HepG2 (cell line): ENCODE results near the gene SLC25A23. TPM values are rescaled to one million over a fixed set of nuclear protein-coding genes. Genes with fewer than 3 reads are reported as not detected.
A peak's percentile ranks its signal among the peaks of the same experiment; 100 is the strongest.

Experiments
- EZH2 ChIP-seq: conservative IDR thresholded peaks from 2 replicates; pipeline ENCODE4 v1.6.1; 2012; ENCODE audit warnings: mild to moderate bottlenecking, low read depth, low read length, moderate library complexity
- HNRNPLL ChIP-seq: fragments of 200-400 bp; formaldehyde crosslinking; IDR thresholded peaks from 2 replicates; pipeline ENCODE4 v1.6.1; 2017; ENCODE audit warnings: mild to moderate bottlenecking, low read depth, low read length; ENCODE audit not compliant: poor library complexity, severe bottlenecking
- MXI1 ChIP-seq: IDR thresholded peaks from 3 replicates; pipeline ENCODE4 v1.6.1; 2012; ENCODE audit warnings: low read depth, low read length, inconsistent platforms, borderline replicate concordance
- TEAD3 ChIP-seq: optimal IDR thresholded peaks from 2 replicates; pipeline ENCODE3; 2016; ENCODE audit warnings: borderline replicate concordance
- ZC3H4 ChIP-seq: sonication (generic); formaldehyde crosslinking; IDR thresholded peaks from 2 replicates; pipeline ENCODE4 v1.4.0; 2020; ENCODE audit warnings: missing genetic modification reagents, borderline replicate concordance
- ZMYM2 ChIP-seq: sonication (generic); formaldehyde crosslinking; IDR thresholded peaks from 2 replicates; pipeline ENCODE4 v1.8.0; 2022; ENCODE audit warnings: mild to moderate bottlenecking, missing genetic modification reagents
- ZNF235 ChIP-seq: sonication (generic); formaldehyde crosslinking; IDR thresholded peaks from 2 replicates; pipeline ENCODE4 v1.8.1; 2023; ENCODE audit warnings: mild to moderate bottlenecking, missing genetic modification reagents, borderline replicate concordance
- ZNF34 ChIP-seq: sonication (generic); formaldehyde crosslinking; IDR thresholded peaks from 2 replicates; pipeline ENCODE4 v1.4.0; 2020; ENCODE audit warnings: mild to moderate bottlenecking, missing genetic modification reagents, borderline replicate concordance
- ZNF570 ChIP-seq: sonication (generic); formaldehyde crosslinking; IDR thresholded peaks from 2 replicates; pipeline ENCODE4 v1.4.0; 2020; ENCODE audit warnings: mild to moderate bottlenecking, missing genetic modification reagents, borderline replicate concordance
- ZNF780A ChIP-seq: sonication (generic); formaldehyde crosslinking; IDR thresholded peaks from 2 replicates; pipeline ENCODE4 v1.8.0; 2022; ENCODE audit warnings: mild to moderate bottlenecking, missing genetic modification reagents, moderate library complexity
- polyA plus RNA-seq, 8 experiments: library from polyadenylated mRNA; depleted of rRNA in 3 of 8; stranded (reverse) in 7 of 8; unstranded in 1 of 8; fragments of >200 nt; fragmentation: Illumina TruSeq in 4 of 8; extraction: Trizol in 4 of 8; gene quantifications; 2 replicates each; pipeline versions ENCODE4 v1.2.1 to v1.2.3, GENCODE V29; 2011 to 2016; ENCODE audit warnings: low read depth in 4 of 8, missing spikeins in 1 of 8, mixed read lengths in 1 of 8; ENCODE audit not compliant: insufficient read depth in 1 of 8
- total RNA-seq, 5 experiments: library from RNA; depleted of rRNA; stranded (reverse); fragments of >200 nt; fragmentation: Illumina TruSeq; extraction: Trizol; gene quantifications; 2 replicates each; pipeline ENCODE4 v1.2.3, GENCODE V29; 2016; ENCODE audit warnings: low read depth in 1 of 5
- TF ChIP-seq, protein P1 (sequence below): sonication (generic); formaldehyde crosslinking; IDR thresholded peaks from 2 replicates; pipeline ENCODE4 v1.5.1; 2020; ENCODE audit warnings: mild to moderate bottlenecking, missing genetic modification reagents, moderate library complexity
- TF ChIP-seq, protein P2 (sequence below): sonication (generic); formaldehyde crosslinking; IDR thresholded peaks from 2 replicates; pipeline ENCODE4 v1.4.0; 2020; ENCODE audit warnings: missing genetic modification reagents
- TF ChIP-seq, protein P3 (sequence below): sonication (generic); formaldehyde crosslinking; IDR thresholded peaks from 2 replicates; pipeline ENCODE4 v1.8.1; 2023; ENCODE audit warnings: mild to moderate bottlenecking, missing genetic modification reagents
- TF ChIP-seq, protein P4 (sequence below): sonication (generic); formaldehyde crosslinking; IDR thresholded peaks from 2 replicates; pipeline ENCODE4 v1.8.1; 2022; ENCODE audit warnings: low read depth, mild to moderate bottlenecking, missing genetic modification reagents
- TF ChIP-seq, protein P5 (sequence below): IDR thresholded peaks from 2 replicates; pipeline ENCODE4 v1.6.1; 2016; ENCODE audit warnings: mild to moderate bottlenecking, missing biosample characterization, missing genetic modification reagents

Gene SLC25A23
- total and polyA plus RNA-seq, 2 of the 13 experiments (the other 11 are each of a cell fraction or from before 2014, with no cell fraction given): 12.4 to 15.2 TPM

DNA sequence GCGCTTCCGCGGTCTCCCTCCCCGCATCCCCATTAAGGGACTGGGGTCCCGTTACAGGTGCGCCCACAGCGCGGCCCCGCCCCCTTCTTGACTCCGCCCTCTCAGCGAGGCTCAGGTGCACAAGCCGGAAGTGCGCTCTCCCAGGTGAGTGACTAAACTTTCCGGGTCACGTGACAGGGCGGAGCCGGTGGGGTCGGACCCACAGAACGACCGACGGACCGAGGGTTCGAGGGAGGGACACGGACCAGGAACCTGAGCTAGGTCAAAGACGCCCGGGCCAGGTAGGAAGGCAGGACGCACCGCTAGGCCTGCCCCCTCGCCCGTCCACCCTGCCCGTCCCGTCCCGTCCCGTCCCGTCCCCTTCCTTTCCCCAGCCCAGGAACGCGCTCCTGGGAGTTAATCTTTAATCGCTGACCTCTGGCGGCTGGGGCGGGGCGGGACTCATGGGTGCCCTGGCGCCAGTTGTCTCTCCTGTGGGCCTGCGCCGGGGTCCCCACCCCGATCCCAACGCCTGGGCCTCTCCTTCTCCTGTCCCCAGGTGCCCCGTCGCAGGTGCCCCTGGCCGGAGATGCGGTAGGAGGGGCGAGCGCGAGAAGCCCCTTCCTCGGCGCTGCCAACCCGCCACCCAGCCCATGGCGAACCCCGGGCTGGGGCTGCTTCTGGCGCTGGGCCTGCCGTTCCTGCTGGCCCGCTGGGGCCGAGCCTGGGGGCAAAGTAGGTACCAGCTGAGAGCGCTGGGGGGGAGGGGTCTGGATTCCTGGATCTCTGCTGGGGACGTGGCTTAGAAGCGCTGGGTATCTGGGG lies 4.7 kb upstream of the SLC25A23 start, which contains the start of gene CRB3 (continued):
- TF ChIP-seq, protein P1, sequence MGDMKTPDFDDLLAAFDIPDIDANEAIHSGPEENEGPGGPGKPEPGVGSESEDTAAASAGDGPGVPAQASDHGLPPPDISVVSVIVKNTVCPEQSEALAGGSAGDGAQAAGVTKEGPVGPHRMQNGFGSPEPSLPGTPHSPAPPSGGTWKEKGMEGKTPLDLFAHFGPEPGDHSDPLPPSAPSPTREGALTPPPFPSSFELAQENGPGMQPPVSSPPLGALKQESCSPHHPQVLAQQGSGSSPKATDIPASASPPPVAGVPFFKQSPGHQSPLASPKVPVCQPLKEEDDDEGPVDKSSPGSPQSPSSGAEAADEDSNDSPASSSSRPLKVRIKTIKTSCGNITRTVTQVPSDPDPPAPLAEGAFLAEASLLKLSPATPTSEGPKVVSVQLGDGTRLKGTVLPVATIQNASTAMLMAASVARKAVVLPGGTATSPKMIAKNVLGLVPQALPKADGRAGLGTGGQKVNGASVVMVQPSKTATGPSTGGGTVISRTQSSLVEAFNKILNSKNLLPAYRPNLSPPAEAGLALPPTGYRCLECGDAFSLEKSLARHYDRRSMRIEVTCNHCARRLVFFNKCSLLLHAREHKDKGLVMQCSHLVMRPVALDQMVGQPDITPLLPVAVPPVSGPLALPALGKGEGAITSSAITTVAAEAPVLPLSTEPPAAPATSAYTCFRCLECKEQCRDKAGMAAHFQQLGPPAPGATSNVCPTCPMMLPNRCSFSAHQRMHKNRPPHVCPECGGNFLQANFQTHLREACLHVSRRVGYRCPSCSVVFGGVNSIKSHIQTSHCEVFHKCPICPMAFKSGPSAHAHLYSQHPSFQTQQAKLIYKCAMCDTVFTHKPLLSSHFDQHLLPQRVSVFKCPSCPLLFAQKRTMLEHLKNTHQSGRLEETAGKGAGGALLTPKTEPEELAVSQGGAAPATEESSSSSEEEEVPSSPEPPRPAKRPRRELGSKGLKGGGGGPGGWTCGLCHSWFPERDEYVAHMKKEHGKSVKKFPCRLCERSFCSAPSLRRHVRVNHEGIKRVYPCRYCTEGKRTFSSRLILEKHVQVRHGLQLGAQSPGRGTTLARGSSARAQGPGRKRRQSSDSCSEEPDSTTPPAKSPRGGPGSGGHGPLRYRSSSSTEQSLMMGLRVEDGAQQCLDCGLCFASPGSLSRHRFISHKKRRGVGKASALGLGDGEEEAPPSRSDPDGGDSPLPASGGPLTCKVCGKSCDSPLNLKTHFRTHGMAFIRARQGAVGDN (CRISPR knock-in tag): peak; percentile 81
- TF ChIP-seq MXI1 (peak; percentile 2; the same call in 1 of the 3 replicates), EZH2 (no peak), ZMYM2 (CRISPR knock-in tag) (peak; percentile 79), ZNF570 (CRISPR knock-in tag) (no peak), ZNF235 (CRISPR knock-in tag) (no peak), ZNF34 (CRISPR knock-in tag) (no peak), ZC3H4 (CRISPR knock-in tag) (no peak), ZNF780A (CRISPR knock-in tag) (no peak), HNRNPLL (peak; percentile 45), TEAD3 (CRISPR knock-in tag) (peak; percentile 35)
- TF ChIP-seq, protein P2, sequence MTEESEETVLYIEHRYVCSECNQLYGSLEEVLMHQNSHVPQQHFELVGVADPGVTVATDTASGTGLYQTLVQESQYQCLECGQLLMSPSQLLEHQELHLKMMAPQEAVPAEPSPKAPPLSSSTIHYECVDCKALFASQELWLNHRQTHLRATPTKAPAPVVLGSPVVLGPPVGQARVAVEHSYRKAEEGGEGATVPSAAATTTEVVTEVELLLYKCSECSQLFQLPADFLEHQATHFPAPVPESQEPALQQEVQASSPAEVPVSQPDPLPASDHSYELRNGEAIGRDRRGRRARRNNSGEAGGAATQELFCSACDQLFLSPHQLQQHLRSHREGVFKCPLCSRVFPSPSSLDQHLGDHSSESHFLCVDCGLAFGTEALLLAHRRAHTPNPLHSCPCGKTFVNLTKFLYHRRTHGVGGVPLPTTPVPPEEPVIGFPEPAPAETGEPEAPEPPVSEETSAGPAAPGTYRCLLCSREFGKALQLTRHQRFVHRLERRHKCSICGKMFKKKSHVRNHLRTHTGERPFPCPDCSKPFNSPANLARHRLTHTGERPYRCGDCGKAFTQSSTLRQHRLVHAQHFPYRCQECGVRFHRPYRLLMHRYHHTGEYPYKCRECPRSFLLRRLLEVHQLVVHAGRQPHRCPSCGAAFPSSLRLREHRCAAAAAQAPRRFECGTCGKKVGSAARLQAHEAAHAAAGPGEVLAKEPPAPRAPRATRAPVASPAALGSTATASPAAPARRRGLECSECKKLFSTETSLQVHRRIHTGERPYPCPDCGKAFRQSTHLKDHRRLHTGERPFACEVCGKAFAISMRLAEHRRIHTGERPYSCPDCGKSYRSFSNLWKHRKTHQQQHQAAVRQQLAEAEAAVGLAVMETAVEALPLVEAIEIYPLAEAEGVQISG: peak; percentile 12; the same call in 1 of the 2 replicates
- TF ChIP-seq, protein P3, sequence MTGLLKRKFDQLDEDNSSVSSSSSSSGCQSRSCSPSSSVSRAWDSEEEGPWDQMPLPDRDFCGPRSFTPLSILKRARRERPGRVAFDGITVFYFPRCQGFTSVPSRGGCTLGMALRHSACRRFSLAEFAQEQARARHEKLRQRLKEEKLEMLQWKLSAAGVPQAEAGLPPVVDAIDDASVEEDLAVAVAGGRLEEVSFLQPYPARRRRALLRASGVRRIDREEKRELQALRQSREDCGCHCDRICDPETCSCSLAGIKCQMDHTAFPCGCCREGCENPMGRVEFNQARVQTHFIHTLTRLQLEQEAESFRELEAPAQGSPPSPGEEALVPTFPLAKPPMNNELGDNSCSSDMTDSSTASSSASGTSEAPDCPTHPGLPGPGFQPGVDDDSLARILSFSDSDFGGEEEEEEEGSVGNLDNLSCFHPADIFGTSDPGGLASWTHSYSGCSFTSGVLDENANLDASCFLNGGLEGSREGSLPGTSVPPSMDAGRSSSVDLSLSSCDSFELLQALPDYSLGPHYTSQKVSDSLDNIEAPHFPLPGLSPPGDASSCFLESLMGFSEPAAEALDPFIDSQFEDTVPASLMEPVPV: 0 out of 2 replicates have a peak, but pooled peaks have one; percentile 73
- TF ChIP-seq, protein P4, sequence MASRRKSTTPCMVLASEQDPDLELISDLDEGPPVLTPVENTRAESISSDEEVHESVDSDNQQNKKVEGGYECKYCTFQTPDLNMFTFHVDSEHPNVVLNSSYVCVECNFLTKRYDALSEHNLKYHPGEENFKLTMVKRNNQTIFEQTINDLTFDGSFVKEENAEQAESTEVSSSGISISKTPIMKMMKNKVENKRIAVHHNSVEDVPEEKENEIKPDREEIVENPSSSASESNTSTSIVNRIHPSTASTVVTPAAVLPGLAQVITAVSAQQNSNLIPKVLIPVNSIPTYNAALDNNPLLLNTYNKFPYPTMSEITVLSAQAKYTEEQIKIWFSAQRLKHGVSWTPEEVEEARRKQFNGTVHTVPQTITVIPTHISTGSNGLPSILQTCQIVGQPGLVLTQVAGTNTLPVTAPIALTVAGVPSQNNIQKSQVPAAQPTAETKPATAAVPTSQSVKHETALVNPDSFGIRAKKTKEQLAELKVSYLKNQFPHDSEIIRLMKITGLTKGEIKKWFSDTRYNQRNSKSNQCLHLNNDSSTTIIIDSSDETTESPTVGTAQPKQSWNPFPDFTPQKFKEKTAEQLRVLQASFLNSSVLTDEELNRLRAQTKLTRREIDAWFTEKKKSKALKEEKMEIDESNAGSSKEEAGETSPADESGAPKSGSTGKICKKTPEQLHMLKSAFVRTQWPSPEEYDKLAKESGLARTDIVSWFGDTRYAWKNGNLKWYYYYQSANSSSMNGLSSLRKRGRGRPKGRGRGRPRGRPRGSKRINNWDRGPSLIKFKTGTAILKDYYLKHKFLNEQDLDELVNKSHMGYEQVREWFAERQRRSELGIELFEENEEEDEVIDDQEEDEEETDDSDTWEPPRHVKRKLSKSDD: peak; percentile 57; the same call in 1 of the 2 replicates
- TF ChIP-seq, protein P5, sequence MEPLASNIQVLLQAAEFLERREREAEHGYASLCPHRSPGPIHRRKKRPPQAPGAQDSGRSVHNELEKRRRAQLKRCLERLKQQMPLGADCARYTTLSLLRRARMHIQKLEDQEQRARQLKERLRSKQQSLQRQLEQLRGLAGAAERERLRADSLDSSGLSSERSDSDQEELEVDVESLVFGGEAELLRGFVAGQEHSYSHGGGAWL: no peak
